H1 (cell line): ENCODE data around the gene BRD8. TPM values are rescaled to one million over a fixed set of nuclear protein-coding genes. Genes with fewer than 3 reads are reported as not detected.

Experiments
- KDM5A ChIP-seq: fragments of 200-600 bp; IDR thresholded peaks from 2 replicates; pipeline ENCODE4 v1.7.1; 2012; ENCODE audit warnings: mild to moderate bottlenecking, low read length, inconsistent platforms, mixed read lengths
- SRF ChIP-seq: IDR thresholded peaks from 2 replicates; pipeline ENCODE4 v1.6.1; 2011; ENCODE audit warnings: mild to moderate bottlenecking, low read depth, low read length, moderate library complexity
- polyA plus RNA-seq, 7 experiments: library from polyadenylated mRNA; depleted of rRNA in 3 of 7; stranded (reverse) in 5 of 7; unstranded in 2 of 7; fragments of >200 nt in 5 of 7; fragments of 200-250 nt in 2 of 7; gene quantifications; 1 replicate in 5 of 7; 2 replicates in 1 of 7; 4 replicates in 1 of 7; pipeline versions ENCODE4 v1.2.1 to v1.2.3, GENCODE V29; 2011 to 2013; ENCODE audit warnings: missing spikeins in 2 of 7, mixed read lengths in 2 of 7
- total RNA-seq: library from RNA; stranded (reverse); fragmentation: NEBNext Ultra II Directional; extraction: Animal tissue kit (Norgen Biotek cat#: 25700); gene quantifications from 2 replicates; pipeline ENCODE4 v1.2.1, GENCODE V29; 2021

The BRD8 gene
- total and polyA plus RNA-seq, 2 of the 8 experiments (the other 6 are each of a cell fraction or from before 2014, with no cell fraction given), result 37.8 to 75.8 TPM

GRCh38 chr5:138115254-138115653, 63.2 kb downstream of the BRD8 start (continued):
- TF ChIP-seq SRF, result no peak
- no peak for TF ChIP-seq KDM5A
